HEK293T (cell line): ENCODE results near the gene EPHA3.

Experiments used
- CTCF ChIA-PET: fragments of 350-600 bp; formaldehyde crosslinking; extraction: SDS; loops from one replicate; lab custom pipeline; 2021; ENCODE audit warnings: antibody characterized with exemption, inconsistent platforms; lab: Yijun Ruan, JAX
- POLR2A ChIA-PET: fragments of 350-600 bp; formaldehyde crosslinking; extraction: SDS; loops from one replicate; lab custom pipeline; 2020; ENCODE audit warnings: antibody characterized with exemption, inconsistent platforms; lab: Yijun Ruan, JAX
- DNase-seq: peaks from one replicate; pipeline ENCODE4 v3.0.0; 2012; ENCODE audit warnings: mixed read lengths; ENCODE audit errors: extremely low spot score
- ARNT ChIP-seq: fragments of 450-650 bp; IDR thresholded peaks from 2 replicates; pipeline ENCODE4 v1.6.1; 2017; ENCODE audit warnings: mild to moderate bottlenecking
- BHLHE40 ChIP-seq: fragments of 450-650 bp; IDR thresholded peaks from 2 replicates; pipeline ENCODE4 v1.6.1; 2016; ENCODE audit warnings: mild to moderate bottlenecking, moderate library complexity, borderline replicate concordance
- CTBP1 ChIP-seq: fragments of 450-650 bp; IDR thresholded peaks from 2 replicates; pipeline ENCODE4 v1.6.1; 2016; ENCODE audit warnings: borderline replicate concordance
- ELF4 ChIP-seq: fragments of 450-650 bp; IDR thresholded peaks from 2 replicates; pipeline ENCODE4 v1.6.1; 2017; ENCODE audit warnings: antibody characterized with exemption
- FOXA1 ChIP-seq: fragments of 450-650 bp; IDR thresholded peaks from 2 replicates; pipeline ENCODE4 v1.6.1; 2016; ENCODE audit warnings: mild to moderate bottlenecking
- FOXK2 ChIP-seq: fragments of 450-650 bp; IDR thresholded peaks from 2 replicates; pipeline ENCODE4 v1.6.1; 2016; ENCODE audit warnings: mild to moderate bottlenecking
- FOXM1 ChIP-seq: fragments of 450-650 bp; IDR thresholded peaks from 2 replicates; pipeline ENCODE4 v1.6.1; 2017; ENCODE audit warnings: mild to moderate bottlenecking, borderline replicate concordance
- HDGF ChIP-seq: fragments of 450-650 bp; IDR thresholded peaks from 2 replicates; pipeline ENCODE4 v1.6.1; 2017; ENCODE audit warnings: antibody characterized with exemption, borderline replicate concordance
- L3MBTL2 ChIP-seq: fragments of 450-650 bp; conservative IDR thresholded peaks from 2 replicates; pipeline ENCODE4 v1.6.1; 2016; ENCODE audit warnings: mild to moderate bottlenecking
- LEF1 ChIP-seq: fragments of 450-650 bp; IDR thresholded peaks from 2 replicates; pipeline ENCODE4 v1.6.1; 2017; ENCODE audit warnings: mild to moderate bottlenecking, borderline replicate concordance
- NFRKB ChIP-seq: fragments of 450-650 bp; IDR thresholded peaks from 2 replicates; pipeline ENCODE4 v1.6.1; 2016; ENCODE audit warnings: mild to moderate bottlenecking, moderate library complexity
- SP1 ChIP-seq: fragments of 450-650 bp; IDR thresholded peaks from 2 replicates; pipeline ENCODE4 v1.6.1; 2017
- SUZ12 ChIP-seq: fragments of 450-650 bp; IDR thresholded peaks from 2 replicates; pipeline ENCODE4 v1.6.1; 2016; ENCODE audit warnings: mild to moderate bottlenecking
- TARDBP ChIP-seq: fragments of 450-650 bp; IDR thresholded peaks from 2 replicates; pipeline ENCODE4 v1.6.1; 2016
- ZNF384 ChIP-seq: fragments of 450-650 bp; IDR thresholded peaks from 2 replicates; pipeline ENCODE4 v1.6.1; 2016
- TF ChIP-seq, protein P1 (sequence below): fragments of 450-650 bp; IDR thresholded peaks from 2 replicates; pipeline ENCODE4 v1.6.1; 2016

EPHA3 gene

DNA sequence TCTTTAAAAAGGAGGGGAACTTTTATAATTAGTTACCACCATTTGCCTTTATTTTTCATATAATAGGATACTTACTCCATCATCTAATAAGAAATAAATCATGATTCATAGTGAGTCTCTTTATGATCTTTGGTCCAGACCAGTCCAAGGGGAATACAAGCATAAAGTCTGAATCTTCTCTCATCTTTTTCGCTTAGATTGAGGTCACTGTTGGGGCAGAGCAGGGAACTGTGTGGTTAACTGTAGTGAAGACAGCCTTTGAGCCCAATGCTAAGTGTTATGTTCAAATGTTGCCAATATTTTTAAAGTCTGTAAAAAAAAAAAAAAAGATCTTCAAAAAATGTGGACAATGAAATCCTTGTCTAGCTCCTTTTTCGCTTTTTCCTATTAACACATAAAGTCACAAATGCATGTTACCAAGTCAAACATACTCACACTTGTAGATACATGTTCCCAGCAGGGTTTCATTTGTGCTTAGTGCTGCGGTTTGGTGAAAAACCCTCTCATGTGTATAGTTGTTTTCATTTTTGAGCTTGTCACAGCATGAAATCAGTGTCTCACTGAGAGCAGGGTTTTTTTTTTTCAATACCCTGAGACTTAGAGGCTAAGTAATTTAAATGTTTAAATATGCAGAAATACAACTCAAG lies 72.1 kb downstream of the EPHA3 start:
- ChIA-PET CTCF (interaction anchor here (0.6 kb wide), 1 partner anchor 37 kb away, joined by 3 read pairs; no protein-coding TSS in a partner anchor), POLR2A (no interaction called here)
- TF ChIP-seq ZNF384: peak; percentile 90
- no peak for TF ChIP-seq CTBP1
- DNase-seq: peak; percentile 31

GRCh38 chr3:89180334-89180733 lies 72.9 kb downstream of the EPHA3 start:
- DNase-seq: no peak
- ChIA-PET CTCF (no interaction called here), POLR2A (no interaction called here)
- TF ChIP-seq, protein P1, sequence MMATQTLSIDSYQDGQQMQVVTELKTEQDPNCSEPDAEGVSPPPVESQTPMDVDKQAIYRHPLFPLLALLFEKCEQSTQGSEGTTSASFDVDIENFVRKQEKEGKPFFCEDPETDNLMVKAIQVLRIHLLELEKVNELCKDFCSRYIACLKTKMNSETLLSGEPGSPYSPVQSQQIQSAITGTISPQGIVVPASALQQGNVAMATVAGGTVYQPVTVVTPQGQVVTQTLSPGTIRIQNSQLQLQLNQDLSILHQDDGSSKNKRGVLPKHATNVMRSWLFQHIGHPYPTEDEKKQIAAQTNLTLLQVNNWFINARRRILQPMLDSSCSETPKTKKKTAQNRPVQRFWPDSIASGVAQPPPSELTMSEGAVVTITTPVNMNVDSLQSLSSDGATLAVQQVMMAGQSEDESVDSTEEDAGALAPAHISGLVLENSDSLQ: peak; percentile 83
- TF ChIP-seq SP1: no peak

GRCh38 chr3:89182056-89182455 lies 74.6 kb downstream of the EPHA3 start:
- ChIA-PET POLR2A (no interaction called here), CTCF (no interaction called here)
- no peak for DNase-seq
- TF ChIP-seq FOXK2 (no peak), BHLHE40 (no peak), FOXA1 (no peak), NFRKB (no peak), SUZ12 (no peak), ELF4 (no peak), L3MBTL2 (no peak), HDGF (no peak), ZNF384 (no peak), LEF1 (no peak), SP1 (no peak), TARDBP (no peak), CTBP1 (no peak), ARNT (no peak), FOXM1 (no peak)
- TF ChIP-seq, protein P1: no peak

DNA sequence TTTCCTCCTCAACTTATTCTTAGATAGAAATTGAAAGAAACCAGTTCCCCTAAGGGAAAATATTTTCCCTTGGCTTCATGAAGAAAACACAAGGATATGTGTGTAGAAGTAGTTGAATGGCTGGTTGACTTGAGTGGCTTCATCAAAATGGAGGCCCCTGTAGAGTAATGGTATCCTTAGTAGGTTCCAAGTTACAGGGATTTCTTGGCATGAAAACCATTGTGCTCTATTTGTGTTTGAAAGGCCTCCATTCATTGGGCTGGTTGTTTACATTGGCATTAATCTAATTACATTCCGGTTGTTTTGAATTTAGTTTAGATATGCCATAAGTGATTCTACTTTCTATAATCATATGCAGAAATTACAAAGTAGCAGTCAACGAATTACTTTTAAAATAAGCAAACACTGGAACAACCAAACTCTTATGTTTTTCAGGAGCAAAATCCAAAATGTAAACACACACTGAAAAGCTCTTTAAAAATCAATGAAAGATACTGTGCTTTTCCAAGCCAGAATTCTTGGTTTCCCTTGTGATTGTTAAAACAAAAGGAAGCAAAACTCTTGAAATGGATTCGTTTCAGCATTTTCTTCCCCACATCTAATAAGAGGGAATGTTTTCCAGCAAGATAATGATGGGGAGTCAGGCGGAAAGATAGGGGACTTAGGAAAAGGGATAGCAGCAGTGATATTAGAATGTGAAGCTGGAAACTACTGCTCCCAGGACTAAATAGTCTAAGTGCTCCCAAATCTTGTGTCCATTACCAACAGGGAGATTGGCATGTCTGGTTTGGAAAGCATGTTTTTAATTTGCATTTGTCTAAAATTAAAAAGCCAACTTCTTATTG lies 77.0 kb downstream of the EPHA3 start:
- POLR2A ChIA-PET: no interaction called here
- CTCF ChIA-PET: no interaction called here
- no peak for TF ChIP-seq HDGF
- no peak for TF ChIP-seq ZNF384
- no peak for TF ChIP-seq SP1
- TF ChIP-seq CTBP1: no peak
- TF ChIP-seq ELF4: no peak
- TF ChIP-seq NFRKB: no peak
- DNase-seq: no peak

- TF ChIP-seq NFRKB (no peak), FOXK2 (no peak), LEF1 (no peak), ELF4 (no peak), FOXA1 (no peak), SUZ12 (no peak), SP1 (no peak), ZNF384 (no peak), CTBP1 (no peak), FOXM1 (no peak), BHLHE40 (no peak)
- ChIA-PET CTCF (no interaction called here), POLR2A (no interaction called here)
- no peak for DNase-seq
Measured at GRCh38 chr3:89186456-89186855, 79.0 kb downstream of the EPHA3 start.

- DNase-seq: no peak
- CTCF ChIA-PET: no interaction called here
- no peak for TF ChIP-seq HDGF
- TF ChIP-seq TARDBP: no peak
- TF ChIP-seq BHLHE40: no peak
- TF ChIP-seq ZNF384: no peak
- no peak for TF ChIP-seq FOXK2
- TF ChIP-seq NFRKB: no peak
- no peak for TF ChIP-seq SP1
- TF ChIP-seq L3MBTL2: no peak
- no peak for TF ChIP-seq FOXA1
- no peak for TF ChIP-seq LEF1
- TF ChIP-seq ARNT: no peak
- TF ChIP-seq SUZ12: no peak
- no peak for TF ChIP-seq FOXM1
- TF ChIP-seq, protein P1: no peak
- no peak for TF ChIP-seq ELF4
- no peak for TF ChIP-seq CTBP1
- POLR2A ChIA-PET: no interaction called here
Measured at GRCh38 chr3:89198591-89198990, 91.2 kb downstream of the EPHA3 start.
